HUES64 (cell line): ENCODE data around the gene ACSF3.
"Not testable (repeated sequence)": the region's sequence is repeated elsewhere in the genome, so short reads cannot be mapped to it uniquely, and the experiment has no call there.

ENCODE experiments used
- H3K27ac ChIP-seq: 2 replicates; pipeline ENCODE4 v1.7.0; 2013; ENCODE audit warnings: low read depth, low read length, inconsistent platforms
- H3K27me3 ChIP-seq: 2 replicates; pipeline ENCODE4 v1.6.1; 2013; ENCODE audit warnings: mild to moderate bottlenecking, low read length; ENCODE audit not compliant: insufficient read depth
- H3K36me3 ChIP-seq: 2 replicates; pipeline ENCODE4 v1.6.1; 2013; ENCODE audit warnings: mild to moderate bottlenecking, low read length; ENCODE audit not compliant: insufficient read depth
- H3K4me1 ChIP-seq: 2 replicates; pipeline ENCODE4 v1.6.1; 2013; ENCODE audit warnings: mild to moderate bottlenecking, low read length, moderate library complexity; ENCODE audit not compliant: insufficient read depth
- H3K4me3 ChIP-seq: 2 replicates; pipeline ENCODE4 v1.5.1; 2013; ENCODE audit warnings: mild to moderate bottlenecking, low read length, moderate library complexity
- H3K9ac ChIP-seq: 2 replicates; pipeline ENCODE4 v1.6.1; 2013; ENCODE audit warnings: mild to moderate bottlenecking, low read depth, low read length
- H3K9me3 ChIP-seq: 2 replicates; pipeline ENCODE4 v1.6.1; 2013; ENCODE audit warnings: low read depth, low read length; ENCODE audit not compliant: insufficient read depth
- WGBS: fragments of 150-250, 120-280 bp; methylation state at CpG from one replicate; pipeline ENCODE4 v1.1.7; 2013; ENCODE audit warnings: missing lambda C conversion rate; 5-methylcytosine and 5-hydroxymethylcytosine counted together

The ACSF3 gene

GRCh38 chr16:89087922-89088497 is 5.6 kb upstream of the ACSF3 start:
- Histone ChIP-seq H3K4me3 (no peak overlapping the region), H3K9ac (no peak overlapping the region), H3K27ac (no peak overlapping the region), H3K27me3 (peaks cover 32% of the 10 kb centered on the region), H3K9me3 (no peaks in the 10 kb centered on the region), H3K4me1 (no peaks in the 10 kb centered on the region), H3K36me3 (no peaks in the 10 kb centered on the region)
- WGBS: 80% methylated on average over 14 of the region's 15 CpGs

GRCh38 chr16:89089120-89089519 is 4.5 kb upstream of the ACSF3 start:
- Histone ChIP-seq H3K36me3 (no peaks in the 10 kb centered on the region), H3K9me3 (no peaks in the 10 kb centered on the region), H3K27me3 (peaks cover 34% of the 10 kb centered on the region), H3K27ac (no peak overlapping the region), H3K4me3 (no peak overlapping the region), H3K9ac (0 out of 2 replicates have a peak overlapping the region, but pooled peaks have one; percentile 11), H3K4me1 (no peaks in the 10 kb centered on the region)
- 37% methylated on average over 13 of the region's 13 CpGs for WGBS

- no peaks in the 10 kb centered on the region for H3K36me3 ChIP-seq
- peaks cover 34% of the 10 kb centered on the region for H3K27me3 ChIP-seq
- H3K4me3 ChIP-seq: no peak overlapping the region
- 76% methylated on average over 16 of the region's 16 CpGs for WGBS
- no peak overlapping the region for H3K27ac ChIP-seq
- H3K9ac ChIP-seq: no peak overlapping the region
- H3K9me3 ChIP-seq: no peaks in the 10 kb centered on the region
- H3K4me1 ChIP-seq: peaks cover 8% of the 10 kb centered on the region
Measured at GRCh38 chr16:89090182-89090630, 3.4 kb upstream of the ACSF3 start.

- no peaks in the 10 kb centered on the region for H3K36me3 ChIP-seq
- peaks cover 9% of the 10 kb centered on the region for H3K4me1 ChIP-seq
- H3K27ac ChIP-seq: no peak overlapping the region
- 68% methylated on average over 16 of the region's 17 CpGs for WGBS
- H3K4me3 ChIP-seq: no peak overlapping the region
- H3K9me3 ChIP-seq: no peaks in the 10 kb centered on the region
- no peak overlapping the region for H3K9ac ChIP-seq
- H3K27me3 ChIP-seq: peaks cover 34% of the 10 kb centered on the region
Measured at GRCh38 chr16:89090669-89091426, 2.8 kb upstream of the ACSF3 start.

GRCh38 chr16:89092013-89092412 is 1.6 kb upstream of the ACSF3 start:
- no peaks in the 10 kb centered on the region for H3K36me3 ChIP-seq
- H3K4me3 ChIP-seq: no peak overlapping the region
- no peaks in the 10 kb centered on the region for H3K9me3 ChIP-seq
- peaks cover 9% of the 10 kb centered on the region for H3K4me1 ChIP-seq
- H3K9ac ChIP-seq: no peak overlapping the region
- H3K27ac ChIP-seq: no peak overlapping the region
- WGBS: 82% methylated on average over 7 of the region's 7 CpGs
- peaks cover 34% of the 10 kb centered on the region for H3K27me3 ChIP-seq

DNA sequence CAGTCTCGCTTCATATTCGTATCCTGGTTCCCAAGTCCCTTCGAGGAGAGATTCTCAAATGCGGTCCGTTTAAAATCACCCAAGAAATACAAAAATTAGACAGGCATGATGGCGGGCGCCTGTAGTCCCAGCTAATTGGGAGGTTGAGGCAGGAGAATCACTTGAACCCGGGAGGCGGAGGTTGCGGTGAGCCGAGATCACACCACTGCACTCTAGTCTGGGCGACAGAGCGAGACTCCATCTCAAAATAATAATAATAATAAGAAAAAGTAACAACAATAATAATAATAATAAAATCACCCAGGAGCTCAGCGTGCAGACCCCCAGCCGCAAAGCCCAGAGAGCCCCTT is 425 bp upstream of the ACSF3 start:
- peak overlapping the region; percentile 99 for H3K4me3 ChIP-seq
- WGBS: 73% methylated on average over 13 of the region's 15 CpGs
- H3K27me3 ChIP-seq: peaks cover 34% of the 10 kb centered on the region
- not testable (repeated sequence) for H3K9me3 ChIP-seq, H3K27ac ChIP-seq, H3K36me3 ChIP-seq
- peaks cover 13% of the 10 kb centered on the region for H3K4me1 ChIP-seq
- peak overlapping the region; percentile 91 for H3K9ac ChIP-seq

DNA sequence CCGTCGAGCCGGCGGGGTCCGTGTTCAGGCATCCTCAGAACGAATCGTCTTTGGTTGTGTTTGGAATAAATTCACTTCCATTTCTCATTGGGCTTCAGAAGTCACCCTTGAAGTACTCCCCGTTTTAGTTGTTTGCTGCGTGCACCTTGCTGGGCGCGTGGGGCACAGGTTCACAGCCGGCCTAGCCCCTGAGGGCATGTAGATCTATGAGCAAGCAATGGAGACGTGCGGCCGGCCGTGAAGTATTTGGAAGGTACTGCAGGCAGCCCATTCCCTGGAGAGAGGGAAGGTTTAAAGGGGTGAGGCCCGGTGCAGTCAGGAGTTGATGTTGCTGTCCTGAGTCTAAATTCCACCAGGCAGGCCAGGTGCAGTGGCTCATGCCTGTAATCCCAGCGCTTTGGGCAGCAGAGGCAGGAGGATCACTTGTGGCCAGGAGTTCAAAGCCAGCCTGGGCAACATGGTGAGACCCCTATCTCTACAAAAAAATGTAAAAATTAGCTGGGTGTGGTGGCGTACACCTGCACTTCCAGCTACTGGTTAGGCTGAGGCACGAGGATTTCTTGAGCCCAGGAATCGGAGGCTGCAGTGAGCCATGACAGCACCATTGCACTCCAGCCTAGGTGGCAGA is 714 bp downstream of the ACSF3 start:
- Histone ChIP-seq H3K9ac (peak overlapping the region; percentile 91), H3K36me3 (0 out of 2 replicates have a peak, but pooled peaks cover 5% of the 10 kb centered on the region), H3K27me3 (peaks cover 33% of the 10 kb centered on the region), H3K4me1 (peaks cover 13% of the 10 kb centered on the region), H3K27ac (no peak overlapping the region), H3K4me3 (peak overlapping the region; percentile 99), H3K9me3 (no peaks in the 10 kb centered on the region)
- 15% methylated on average over 21 of the region's 21 CpGs for WGBS

DNA sequence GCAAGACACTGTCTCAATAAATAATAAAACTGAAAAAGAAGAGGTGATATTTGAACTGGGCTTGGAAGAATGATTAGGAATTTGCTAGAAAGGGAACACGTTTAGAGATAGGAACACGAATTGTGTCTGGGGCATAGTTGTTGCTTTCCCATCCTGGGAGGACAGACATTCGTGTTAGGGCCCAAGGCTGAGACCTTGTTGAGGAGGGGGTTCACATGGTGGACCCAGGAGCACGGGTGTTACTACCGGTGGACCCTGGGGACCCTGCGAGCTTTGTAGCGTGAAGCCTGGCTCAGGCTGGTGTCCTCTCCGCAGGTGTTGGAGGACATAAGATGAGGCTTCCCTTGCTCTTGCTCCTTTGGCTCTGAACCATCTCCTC is 1.2 kb downstream of the ACSF3 start:
- 0 out of 2 replicates have a peak, but pooled peaks cover 5% of the 10 kb centered on the region for H3K36me3 ChIP-seq
- peak overlapping the region; percentile 99 for H3K4me3 ChIP-seq
- peaks cover 28% of the 10 kb centered on the region for H3K27me3 ChIP-seq
- WGBS: 87% methylated on average over 8 of the region's 8 CpGs
- H3K4me1 ChIP-seq: peaks cover 13% of the 10 kb centered on the region
- H3K9me3 ChIP-seq: no peaks in the 10 kb centered on the region
- H3K27ac ChIP-seq: no peak overlapping the region
- H3K9ac ChIP-seq: 0 out of 2 replicates have a peak overlapping the region, but pooled peaks have one; percentile 91

GRCh38 chr16:89095491-89095951 is 1.9 kb downstream of the ACSF3 start:
- H3K9me3 ChIP-seq: no peaks in the 10 kb centered on the region
- peak overlapping the region; percentile 99 for H3K4me3 ChIP-seq
- 81% methylated on average over 21 of the region's 21 CpGs for WGBS
- H3K36me3 ChIP-seq: peaks cover 6% of the 10 kb centered on the region; the same call in 1 of the 2 replicates
- H3K27ac ChIP-seq: no peak overlapping the region
- H3K9ac ChIP-seq: no peak overlapping the region
- H3K27me3 ChIP-seq: peaks cover 21% of the 10 kb centered on the region
- H3K4me1 ChIP-seq: peaks cover 13% of the 10 kb centered on the region

DNA sequence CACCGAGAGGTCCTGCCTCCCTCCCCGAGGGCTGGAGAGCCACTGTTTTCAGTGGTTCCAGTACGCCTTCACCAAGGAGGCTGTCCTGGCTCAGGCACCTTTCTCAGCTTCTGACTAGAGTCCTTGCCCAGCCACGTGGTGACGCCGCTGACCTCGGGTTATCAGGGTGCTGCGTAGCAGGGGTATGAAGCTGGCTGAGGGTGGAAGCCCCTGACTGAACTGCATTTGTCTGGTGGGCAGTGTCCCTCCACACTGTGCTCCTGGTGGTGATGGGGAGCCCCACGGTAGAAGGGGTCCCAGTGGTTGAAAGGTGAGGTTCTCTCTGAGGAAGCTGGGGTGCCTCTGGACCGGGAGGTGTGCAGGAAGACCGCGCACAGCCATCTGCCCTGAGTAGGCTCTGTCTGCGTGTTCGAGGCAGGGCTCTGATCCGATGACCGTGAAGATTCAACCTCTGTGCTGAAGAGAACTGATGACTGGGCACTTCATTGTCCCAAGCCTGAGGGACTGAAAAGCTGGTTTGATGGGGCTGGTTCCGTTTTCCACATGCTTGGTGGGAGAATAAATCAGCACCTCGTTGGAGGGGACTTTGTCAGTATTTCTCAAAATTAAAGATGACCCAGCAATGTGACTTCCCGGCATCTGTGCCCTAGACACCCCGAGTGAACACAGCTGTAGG is 2.5 kb downstream of the ACSF3 start:
- WGBS: 94% methylated on average over 20 of the region's 20 CpGs
- Histone ChIP-seq H3K4me1 (peaks cover 13% of the 10 kb centered on the region), H3K27ac (no peak overlapping the region), H3K9me3 (no peaks in the 10 kb centered on the region), H3K27me3 (peaks cover 18% of the 10 kb centered on the region), H3K36me3 (peaks cover 13% of the 10 kb centered on the region), H3K4me3 (peak overlapping the region; percentile 0; the same call in 1 of the 2 replicates), H3K9ac (no peak overlapping the region)
